GM23338 (cell line): ENCODE measurements around the gene CACNA2D4. TPM values are rescaled to one million over a fixed set of nuclear protein-coding genes. Genes with fewer than 3 reads are reported as not detected.

Experiments
- ATAC-seq: fragments of 200-7000 bp; cut with Tn5 transposase; 3 replicates; pipeline ENCODE4 v1.9.1; 2020
- DNase-seq: peaks from one replicate; pipeline ENCODE4 v3.0.0-alpha.2; 2015; ENCODE audit warnings: low spot score
- H2AFZ ChIP-seq: fragments of 200-600 bp; sonication (generic); 2 replicates; pipeline ENCODE4 v1.8.0; 2016; ENCODE audit warnings: antibody characterized with exemption, mild to moderate bottlenecking, moderate library complexity
- H3F3A ChIP-seq: fragments of 200-600 bp; sonication (generic); replicated peaks from 2 replicates; pipeline ENCODE4 v1.8.0; 2017; ENCODE audit warnings: antibody characterized with exemption, mixed run types, low read depth
- H3K27ac ChIP-seq: fragments of 200-600 bp; sonication (generic); 2 replicates; pipeline ENCODE4 v1.6.1; 2016; ENCODE audit warnings: low read depth
- H3K27me3 ChIP-seq: fragments of 200-600 bp; sonication (generic); 2 replicates; pipeline ENCODE4 v1.8.0; 2016; ENCODE audit warnings: mild to moderate bottlenecking, mixed run types, moderate library complexity; ENCODE audit not compliant: insufficient read depth
- H3K36me3 ChIP-seq: fragments of 200-600 bp; sonication (generic); 2 replicates; pipeline ENCODE4 v1.8.0; 2016; ENCODE audit warnings: mild to moderate bottlenecking; ENCODE audit not compliant: insufficient read depth
- H3K4me1 ChIP-seq: fragments of 200-600 bp; sonication (generic); 2 replicates; pipeline ENCODE4 v1.8.0; 2016; ENCODE audit warnings: mild to moderate bottlenecking, moderate library complexity; ENCODE audit not compliant: insufficient read depth
- H3K4me2 ChIP-seq: fragments of 200-600 bp; sonication (generic); 2 replicates; pipeline ENCODE4 v1.7.1; 2017; ENCODE audit warnings: mixed run types
- H3K4me3 ChIP-seq: fragments of 200-600 bp; sonication (generic); 2 replicates; pipeline ENCODE4 v1.6.1; 2016; ENCODE audit warnings: mixed run types
- H3K79me2 ChIP-seq: fragments of 200-600 bp; sonication (generic); replicated peaks from 2 replicates; pipeline ENCODE4 v1.8.0; 2017; ENCODE audit warnings: mild to moderate bottlenecking; ENCODE audit not compliant: insufficient read depth
- H3K9me2 ChIP-seq: fragments of 200-600 bp; sonication (generic); 2 replicates; pipeline ENCODE4 v1.8.0; 2017; ENCODE audit not compliant: insufficient read depth
- H4K20me1 ChIP-seq: fragments of 200-600 bp; sonication (generic); replicated peaks from 2 replicates; pipeline ENCODE4 v1.8.0; 2017; ENCODE audit warnings: mild to moderate bottlenecking; ENCODE audit not compliant: insufficient read depth
- H3K27ac Mint-ChIP-seq: 2 replicates; pipeline ENCODE4 v1.8.0; 2020; ENCODE audit warnings: inconsistent platforms, mild to moderate bottlenecking, moderate library complexity, mixed read lengths
- H3K27me3 Mint-ChIP-seq: 3 replicates; pipeline ENCODE4 v1.8.0; 2022; ENCODE audit warnings: low read depth, mild to moderate bottlenecking, moderate library complexity, mixed read lengths, inconsistent platforms; ENCODE audit not compliant: insufficient read depth, poor library complexity
- H3K36me3 Mint-ChIP-seq: 3 replicates; pipeline ENCODE4 v1.8.0; 2021; ENCODE audit warnings: low read depth, mild to moderate bottlenecking, inconsistent platforms, moderate library complexity, mixed read lengths
- H3K4me1 Mint-ChIP-seq: 3 replicates; pipeline ENCODE4 v1.8.0; 2020; ENCODE audit warnings: mild to moderate bottlenecking, inconsistent platforms, mixed read lengths
- H3K4me3 Mint-ChIP-seq: 3 replicates; pipeline ENCODE4 v1.8.0; 2021; ENCODE audit warnings: moderate library complexity, mild to moderate bottlenecking, inconsistent platforms, mixed read lengths
- H3K9me3 Mint-ChIP-seq: 3 replicates; pipeline ENCODE4 v1.8.0; 2020; ENCODE audit warnings: moderate library complexity, mild to moderate bottlenecking, inconsistent platforms, mixed read lengths
- CREB1 ChIP-seq: fragments of 250-450 bp; sonication (Bioruptor Pico); IDR thresholded peaks from 2 replicates; pipeline ENCODE4 v1.5.0; 2020; ENCODE audit warnings: low read depth, mild to moderate bottlenecking, moderate library complexity
- EZH2 ChIP-seq: fragments of 200-600 bp; sonication (generic); IDR thresholded peaks from one replicate; pipeline ENCODE4 v1.8.0; 2017; ENCODE audit warnings: antibody characterized with exemption, mild to moderate bottlenecking, low read depth; ENCODE audit not compliant: unreplicated experiment
- EZH2phosphoT487 ChIP-seq: fragments of 200-600 bp; sonication (generic); IDR thresholded peaks from one replicate; pipeline ENCODE4 v1.8.1; 2018; ENCODE audit warnings: antibody characterized with exemption; ENCODE audit not compliant: unreplicated experiment
- JUNB ChIP-seq: IDR thresholded peaks from one replicate; pipeline ENCODE4 v1.6.1; 2016; ENCODE audit warnings: antibody characterized with exemption; ENCODE audit not compliant: unreplicated experiment
- NANOG ChIP-seq: IDR thresholded peaks from 2 replicates; pipeline ENCODE4 v1.6.1; 2016; ENCODE audit warnings: antibody characterized with exemption, borderline replicate concordance
- POLR2AphosphoS5 ChIP-seq: IDR thresholded peaks from 2 replicates; pipeline ENCODE4 v1.6.1; 2016; ENCODE audit warnings: antibody characterized with exemption, low read depth
- STAT1 ChIP-seq: IDR thresholded peaks from one replicate; pipeline ENCODE4 v1.6.1; 2016; ENCODE audit warnings: antibody characterized with exemption; ENCODE audit not compliant: unreplicated experiment
- ZNF114 ChIP-seq: fragments of 250-450 bp; sonication (Bioruptor Pico); IDR thresholded peaks from 2 replicates; pipeline ENCODE4 v1.5.0; 2020; ENCODE audit warnings: mild to moderate bottlenecking, moderate library complexity
- ZNF331 ChIP-seq: fragments of 250-450 bp; sonication (Bioruptor Pico); IDR thresholded peaks from 2 replicates; pipeline ENCODE4 v1.5.0; 2020; ENCODE audit warnings: low read depth, mild to moderate bottlenecking, moderate library complexity
- polyA plus RNA-seq: library from polyadenylated mRNA; unstranded; fragments of >200 nt; fragmentation: Nextera tagmentation; extraction: Ambion mirVana; gene quantifications from 2 replicates; pipeline ENCODE4 v1.2.1, GENCODE V29; 2016
- total RNA-seq: library from RNA; depleted of rRNA; stranded (reverse); fragments of >200 nt; shearing (Covaris generic); gene quantifications from 2 replicates; pipeline ENCODE4 v1.2.3, GENCODE V29; 2014
- TF ChIP-seq, protein P1 (sequence below): fragments of 250-450 bp; sonication (Bioruptor Pico); IDR thresholded peaks from 2 replicates; pipeline ENCODE4 v1.5.0; 2020; ENCODE audit warnings: mild to moderate bottlenecking, moderate library complexity
- TF ChIP-seq, protein P2 (sequence below), 2 experiments: fragments of 200-600 bp in 1 of 2; sonication (generic) in 1 of 2; conservative IDR thresholded peaks; 2 replicates each; pipeline versions ENCODE4 v1.5.1 to v1.6.1; 2016 to 2017; ENCODE audit warnings: antibody characterized with exemption in 2 of 2, low read depth in 2 of 2, mild to moderate bottlenecking in 2 of 2, moderate library complexity in 1 of 2
- TF ChIP-seq, protein P3 (sequence below): IDR thresholded peaks from 2 replicates; pipeline ENCODE4 v1.6.1; 2016; ENCODE audit warnings: antibody characterized with exemption
- TF ChIP-seq, protein P4 (sequence below): IDR thresholded peaks from one replicate; pipeline ENCODE4 v1.6.1; 2018; ENCODE audit warnings: antibody characterized with exemption; ENCODE audit not compliant: unreplicated experiment

CACNA2D4 gene
- total and polyA plus RNA-seq, 2 experiments from 2014 or later: 0.07 to 0.24 TPM

DNA sequence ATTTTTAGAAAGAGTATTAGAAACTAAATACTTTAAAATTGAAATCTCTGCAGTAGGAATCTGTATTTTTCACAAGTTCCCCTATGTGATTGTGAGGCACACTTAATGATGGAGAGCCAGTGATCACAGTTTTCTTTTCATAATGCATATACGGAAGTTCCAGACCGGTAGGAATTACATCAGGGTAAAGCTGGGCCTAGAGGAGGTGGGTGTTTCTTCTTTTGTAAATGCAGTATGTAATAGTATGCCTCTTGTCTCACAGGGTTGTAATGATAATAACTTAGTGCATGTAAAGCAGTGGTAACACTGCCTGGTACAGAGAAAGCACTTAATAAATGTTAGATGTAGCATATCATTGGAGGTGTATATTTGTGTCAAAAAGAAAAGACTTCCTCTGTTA is 155.3 kb downstream of the CACNA2D4 start:
- no peak overlapping the region for H2AFZ ChIP-seq
- peaks cover 13% of the 10 kb centered on the region; the same call in 2 of the 3 replicates for H3K4me1 Mint-ChIP-seq
- H3K36me3 Mint-ChIP-seq: no peaks in the 10 kb centered on the region; the same call in 2 of the 3 replicates
- no peaks in the 10 kb centered on the region for H3K36me3 ChIP-seq
- ATAC-seq (no peak), DNase-seq (no peak)
- TF ChIP-seq CREB1 (CRISPR knock-in tag): no peak
- TF ChIP-seq, protein P1, sequence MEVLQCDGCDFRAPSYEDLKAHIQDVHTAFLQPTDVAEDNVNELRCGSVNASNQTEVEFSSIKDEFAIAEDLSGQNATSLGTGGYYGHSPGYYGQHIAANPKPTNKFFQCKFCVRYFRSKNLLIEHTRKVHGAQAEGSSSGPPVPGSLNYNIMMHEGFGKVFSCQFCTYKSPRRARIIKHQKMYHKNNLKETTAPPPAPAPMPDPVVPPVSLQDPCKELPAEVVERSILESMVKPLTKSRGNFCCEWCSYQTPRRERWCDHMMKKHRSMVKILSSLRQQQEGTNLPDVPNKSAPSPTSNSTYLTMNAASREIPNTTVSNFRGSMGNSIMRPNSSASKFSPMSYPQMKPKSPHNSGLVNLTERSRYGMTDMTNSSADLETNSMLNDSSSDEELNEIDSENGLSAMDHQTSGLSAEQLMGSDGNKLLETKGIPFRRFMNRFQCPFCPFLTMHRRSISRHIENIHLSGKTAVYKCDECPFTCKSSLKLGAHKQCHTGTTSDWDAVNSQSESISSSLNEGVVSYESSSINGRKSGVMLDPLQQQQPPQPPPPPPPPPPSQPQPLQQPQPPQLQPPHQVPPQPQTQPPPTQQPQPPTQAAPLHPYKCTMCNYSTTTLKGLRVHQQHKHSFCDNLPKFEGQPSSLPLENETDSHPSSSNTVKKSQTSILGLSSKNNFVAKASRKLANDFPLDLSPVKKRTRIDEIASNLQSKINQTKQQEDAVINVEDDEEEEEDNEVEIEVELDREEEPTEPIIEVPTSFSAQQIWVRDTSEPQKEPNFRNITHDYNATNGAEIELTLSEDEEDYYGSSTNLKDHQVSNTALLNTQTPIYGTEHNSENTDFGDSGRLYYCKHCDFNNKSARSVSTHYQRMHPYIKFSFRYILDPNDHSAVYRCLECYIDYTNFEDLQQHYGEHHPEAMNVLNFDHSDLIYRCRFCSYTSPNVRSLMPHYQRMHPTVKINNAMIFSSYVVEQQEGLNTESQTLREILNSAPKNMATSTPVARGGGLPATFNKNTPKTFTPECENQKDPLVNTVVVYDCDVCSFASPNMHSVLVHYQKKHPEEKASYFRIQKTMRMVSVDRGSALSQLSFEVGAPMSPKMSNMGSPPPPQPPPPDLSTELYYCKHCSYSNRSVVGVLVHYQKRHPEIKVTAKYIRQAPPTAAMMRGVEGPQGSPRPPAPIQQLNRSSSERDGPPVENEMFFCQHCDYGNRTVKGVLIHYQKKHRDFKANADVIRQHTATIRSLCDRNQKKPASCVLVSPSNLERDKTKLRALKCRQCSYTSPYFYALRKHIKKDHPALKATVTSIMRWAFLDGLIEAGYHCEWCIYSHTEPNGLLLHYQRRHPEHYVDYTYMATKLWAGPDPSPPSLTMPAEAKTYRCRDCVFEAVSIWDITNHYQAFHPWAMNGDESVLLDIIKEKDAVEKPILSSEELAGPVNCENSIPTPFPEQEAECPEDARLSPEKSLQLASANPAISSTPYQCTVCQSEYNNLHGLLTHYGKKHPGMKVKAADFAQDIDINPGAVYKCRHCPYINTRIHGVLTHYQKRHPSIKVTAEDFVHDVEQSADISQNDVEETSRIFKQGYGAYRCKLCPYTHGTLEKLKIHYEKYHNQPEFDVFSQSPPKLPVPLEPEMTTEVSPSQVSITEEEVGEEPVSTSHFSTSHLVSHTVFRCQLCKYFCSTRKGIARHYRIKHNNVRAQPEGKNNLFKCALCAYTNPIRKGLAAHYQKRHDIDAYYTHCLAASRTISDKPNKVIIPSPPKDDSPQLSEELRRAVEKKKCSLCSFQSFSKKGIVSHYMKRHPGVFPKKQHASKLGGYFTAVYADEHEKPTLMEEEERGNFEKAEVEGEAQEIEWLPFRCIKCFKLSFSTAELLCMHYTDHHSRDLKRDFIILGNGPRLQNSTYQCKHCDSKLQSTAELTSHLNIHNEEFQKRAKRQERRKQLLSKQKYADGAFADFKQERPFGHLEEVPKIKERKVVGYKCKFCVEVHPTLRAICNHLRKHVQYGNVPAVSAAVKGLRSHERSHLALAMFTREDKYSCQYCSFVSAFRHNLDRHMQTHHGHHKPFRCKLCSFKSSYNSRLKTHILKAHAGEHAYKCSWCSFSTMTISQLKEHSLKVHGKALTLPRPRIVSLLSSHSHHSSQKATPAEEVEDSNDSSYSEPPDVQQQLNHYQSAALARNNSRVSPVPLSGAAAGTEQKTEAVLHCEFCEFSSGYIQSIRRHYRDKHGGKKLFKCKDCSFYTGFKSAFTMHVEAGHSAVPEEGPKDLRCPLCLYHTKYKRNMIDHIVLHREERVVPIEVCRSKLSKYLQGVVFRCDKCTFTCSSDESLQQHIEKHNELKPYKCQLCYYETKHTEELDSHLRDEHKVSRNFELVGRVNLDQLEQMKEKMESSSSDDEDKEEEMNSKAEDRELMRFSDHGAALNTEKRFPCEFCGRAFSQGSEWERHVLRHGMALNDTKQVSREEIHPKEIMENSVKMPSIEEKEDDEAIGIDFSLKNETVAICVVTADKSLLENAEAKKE (CRISPR knock-in tag): no peak
- TF ChIP-seq, protein P2, sequence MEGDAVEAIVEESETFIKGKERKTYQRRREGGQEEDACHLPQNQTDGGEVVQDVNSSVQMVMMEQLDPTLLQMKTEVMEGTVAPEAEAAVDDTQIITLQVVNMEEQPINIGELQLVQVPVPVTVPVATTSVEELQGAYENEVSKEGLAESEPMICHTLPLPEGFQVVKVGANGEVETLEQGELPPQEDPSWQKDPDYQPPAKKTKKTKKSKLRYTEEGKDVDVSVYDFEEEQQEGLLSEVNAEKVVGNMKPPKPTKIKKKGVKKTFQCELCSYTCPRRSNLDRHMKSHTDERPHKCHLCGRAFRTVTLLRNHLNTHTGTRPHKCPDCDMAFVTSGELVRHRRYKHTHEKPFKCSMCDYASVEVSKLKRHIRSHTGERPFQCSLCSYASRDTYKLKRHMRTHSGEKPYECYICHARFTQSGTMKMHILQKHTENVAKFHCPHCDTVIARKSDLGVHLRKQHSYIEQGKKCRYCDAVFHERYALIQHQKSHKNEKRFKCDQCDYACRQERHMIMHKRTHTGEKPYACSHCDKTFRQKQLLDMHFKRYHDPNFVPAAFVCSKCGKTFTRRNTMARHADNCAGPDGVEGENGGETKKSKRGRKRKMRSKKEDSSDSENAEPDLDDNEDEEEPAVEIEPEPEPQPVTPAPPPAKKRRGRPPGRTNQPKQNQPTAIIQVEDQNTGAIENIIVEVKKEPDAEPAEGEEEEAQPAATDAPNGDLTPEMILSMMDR (conservative IDR thresholded peaks at IDR 0.05; ENCODE audit: low read depth in 2 of 2): no peak
- TF ChIP-seq STAT1: no peak
- no peak for TF ChIP-seq POLR2AphosphoS5
- TF ChIP-seq NANOG: no peak
- no peak for TF ChIP-seq ZNF114 (CRISPR knock-in tag)
- TF ChIP-seq JUNB: no peak
- no peak for TF ChIP-seq EZH2phosphoT487
- TF ChIP-seq, protein P3, sequence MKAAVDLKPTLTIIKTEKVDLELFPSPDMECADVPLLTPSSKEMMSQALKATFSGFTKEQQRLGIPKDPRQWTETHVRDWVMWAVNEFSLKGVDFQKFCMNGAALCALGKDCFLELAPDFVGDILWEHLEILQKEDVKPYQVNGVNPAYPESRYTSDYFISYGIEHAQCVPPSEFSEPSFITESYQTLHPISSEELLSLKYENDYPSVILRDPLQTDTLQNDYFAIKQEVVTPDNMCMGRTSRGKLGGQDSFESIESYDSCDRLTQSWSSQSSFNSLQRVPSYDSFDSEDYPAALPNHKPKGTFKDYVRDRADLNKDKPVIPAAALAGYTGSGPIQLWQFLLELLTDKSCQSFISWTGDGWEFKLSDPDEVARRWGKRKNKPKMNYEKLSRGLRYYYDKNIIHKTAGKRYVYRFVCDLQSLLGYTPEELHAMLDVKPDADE: no peak
- TF ChIP-seq ZNF331 (CRISPR knock-in tag): no peak
- TF ChIP-seq, protein P4, sequence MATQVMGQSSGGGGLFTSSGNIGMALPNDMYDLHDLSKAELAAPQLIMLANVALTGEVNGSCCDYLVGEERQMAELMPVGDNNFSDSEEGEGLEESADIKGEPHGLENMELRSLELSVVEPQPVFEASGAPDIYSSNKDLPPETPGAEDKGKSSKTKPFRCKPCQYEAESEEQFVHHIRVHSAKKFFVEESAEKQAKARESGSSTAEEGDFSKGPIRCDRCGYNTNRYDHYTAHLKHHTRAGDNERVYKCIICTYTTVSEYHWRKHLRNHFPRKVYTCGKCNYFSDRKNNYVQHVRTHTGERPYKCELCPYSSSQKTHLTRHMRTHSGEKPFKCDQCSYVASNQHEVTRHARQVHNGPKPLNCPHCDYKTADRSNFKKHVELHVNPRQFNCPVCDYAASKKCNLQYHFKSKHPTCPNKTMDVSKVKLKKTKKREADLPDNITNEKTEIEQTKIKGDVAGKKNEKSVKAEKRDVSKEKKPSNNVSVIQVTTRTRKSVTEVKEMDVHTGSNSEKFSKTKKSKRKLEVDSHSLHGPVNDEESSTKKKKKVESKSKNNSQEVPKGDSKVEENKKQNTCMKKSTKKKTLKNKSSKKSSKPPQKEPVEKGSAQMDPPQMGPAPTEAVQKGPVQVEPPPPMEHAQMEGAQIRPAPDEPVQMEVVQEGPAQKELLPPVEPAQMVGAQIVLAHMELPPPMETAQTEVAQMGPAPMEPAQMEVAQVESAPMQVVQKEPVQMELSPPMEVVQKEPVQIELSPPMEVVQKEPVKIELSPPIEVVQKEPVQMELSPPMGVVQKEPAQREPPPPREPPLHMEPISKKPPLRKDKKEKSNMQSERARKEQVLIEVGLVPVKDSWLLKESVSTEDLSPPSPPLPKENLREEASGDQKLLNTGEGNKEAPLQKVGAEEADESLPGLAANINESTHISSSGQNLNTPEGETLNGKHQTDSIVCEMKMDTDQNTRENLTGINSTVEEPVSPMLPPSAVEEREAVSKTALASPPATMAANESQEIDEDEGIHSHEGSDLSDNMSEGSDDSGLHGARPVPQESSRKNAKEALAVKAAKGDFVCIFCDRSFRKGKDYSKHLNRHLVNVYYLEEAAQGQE: no peak
- no peak for TF ChIP-seq EZH2
- no peak overlapping the region for H3K27ac ChIP-seq
- no peak overlapping the region for H3K4me3 Mint-ChIP-seq
- no peaks in the 10 kb centered on the region for H3K9me3 Mint-ChIP-seq
- no peak overlapping the region for H3K27ac Mint-ChIP-seq
- H4K20me1 ChIP-seq: peaks cover 15% of the 10 kb centered on the region
- H3K79me2 ChIP-seq: peaks cover 86% of the 10 kb centered on the region
- H3K9me2 ChIP-seq: no peaks in the 10 kb centered on the region
- no peaks in the 10 kb centered on the region for H3K27me3 ChIP-seq
- peaks cover 10% of the 10 kb centered on the region; the same call in 1 of the 2 replicates for H3K4me1 ChIP-seq
- no peak overlapping the region for H3K4me3 ChIP-seq
- H3F3A ChIP-seq: no peaks in the 10 kb centered on the region
- no peak overlapping the region for H3K4me2 ChIP-seq
- no peaks in the 10 kb centered on the region for H3K27me3 Mint-ChIP-seq
